HepG2 (cell line): ENCODE measurements around the gene SPACA6. TPM values are rescaled to one million over a fixed set of nuclear protein-coding genes. Genes with fewer than 3 reads are reported as not detected.

Experiments used
- ATAC-seq: fragments of 200-7000 bp; cut with Tn5 transposase; 3 replicates; pipeline ENCODE4 v1.9.1; 2020; ENCODE audit warnings: mild to moderate bottlenecking, moderate library complexity
- BruUV-seq: library from RNA; stranded (reverse); fragments of 400-500 nt; replicated peaks from 2 replicates; lab custom pipeline; 2021; lab: Mats Ljungman, UMichigan
- CTCF ChIA-PET: fragments of 300-600 bp; formaldehyde crosslinking; extraction: SDS; loops from one replicate; lab custom pipeline; 2021; ENCODE audit warnings: low total read pairs, inconsistent platforms, low intra/inter-chr PET ratio; lab: Yijun Ruan, JAX
- POLR2A ChIA-PET: fragments of 350-600 bp; sonication (Branson Sonifier 250); formaldehyde crosslinking; loops from one replicate; lab custom pipeline; 2020; ENCODE audit warnings: antibody characterized with exemption, inconsistent platforms; lab: Yijun Ruan, JAX
- DNase-seq: peaks from one replicate; pipeline ENCODE4 v3.0.0-alpha.2; 2015; ENCODE audit warnings: low spot score
- FAIRE-seq: peaks from 3 replicates; lab custom pipeline; 2011; peaks lifted over from hg19 to GRCh38; lab: Jason Lieb, UNC
- H2AFZ ChIP-seq: one replicate; pipeline ENCODE4 v1.6.1; 2011; ENCODE audit warnings: low read length, inconsistent platforms
- H3K27ac ChIP-seq: fragments of 300-600 bp; 3 replicates; pipeline ENCODE4 v1.8.0; 2011; ENCODE audit warnings: mixed run types, mild to moderate bottlenecking, mixed read lengths, low read length, inconsistent platforms; ENCODE audit not compliant: insufficient read depth; ENCODE audit errors: extremely low read length
- H3K27me3 ChIP-seq, 2 experiments: fragments of 200-600 bp in 1 of 2; 2 replicates in 1 of 2; 3 replicates in 1 of 2; pipeline versions ENCODE4 v1.6.0 to v1.8.0; 2011; ENCODE audit warnings: low read length in 2 of 2, mild to moderate bottlenecking in 2 of 2, moderate library complexity in 2 of 2, inconsistent platforms in 1 of 2; ENCODE audit not compliant: insufficient read depth in 2 of 2, control insufficient read depth in 1 of 2
- H3K36me3 ChIP-seq, 2 experiments: fragments of 200-600 bp in 1 of 2; replicated peaks in 1 of 2; 2 replicates in 1 of 2; 3 replicates in 1 of 2; pipeline versions ENCODE4 v1.5.1 to v1.8.0; 2011; ENCODE audit warnings: low read length in 2 of 2, inconsistent platforms in 1 of 2; ENCODE audit not compliant: insufficient read depth in 2 of 2, control insufficient read depth in 1 of 2
- H3K4me1 ChIP-seq: 2 replicates; pipeline ENCODE4 v1.5.1; 2012; ENCODE audit warnings: low read length, inconsistent platforms; ENCODE audit not compliant: insufficient read depth
- H3K4me2 ChIP-seq: 2 replicates; pipeline ENCODE4 v1.6.0; 2011; ENCODE audit warnings: low read depth, low read length, inconsistent platforms
- H3K4me3 ChIP-seq, 3 experiments: fragments of 200-600 bp in 1 of 3; sonication (generic), shearing (Covaris generic) in 1 of 3; replicated peaks in 1 of 3; 2 replicates each; pipeline ENCODE4 v1.5.1; 2011 to 2016; ENCODE audit warnings: low read length in 3 of 3, inconsistent platforms in 2 of 3, low read depth in 2 of 3, mild to moderate bottlenecking in 2 of 3, control low read depth in 1 of 3, mixed read lengths in 1 of 3; ENCODE audit not compliant: insufficient read depth in 1 of 3
- H3K79me2 ChIP-seq: one replicate; pipeline ENCODE4 v1.6.1; 2011; ENCODE audit warnings: low read length, inconsistent platforms; ENCODE audit not compliant: insufficient read depth
- H3K9ac ChIP-seq: 2 replicates; pipeline ENCODE4 v1.6.0; 2011; ENCODE audit warnings: mild to moderate bottlenecking, low read depth, low read length, inconsistent platforms; ENCODE audit not compliant: insufficient read depth
- H3K9me3 ChIP-seq: 2 replicates; pipeline ENCODE4 v1.5.1; 2012; ENCODE audit warnings: mild to moderate bottlenecking, low read length
- H4K20me1 ChIP-seq: 2 replicates; pipeline ENCODE4 v1.6.0; 2011; ENCODE audit warnings: inconsistent platforms, mild to moderate bottlenecking, low read length, moderate library complexity; ENCODE audit not compliant: insufficient read depth
- NR2F1 ChIP-seq, 2 experiments: fragments of 450-650 bp in 1 of 2; formaldehyde crosslinking in 1 of 2; IDR thresholded peaks; 2 replicates each; pipeline versions ENCODE4 v1.5.0 to v1.6.1; 2016 to 2020; ENCODE audit warnings: mild to moderate bottlenecking in 1 of 2, missing compliant biosample characterization in 1 of 2, missing genetic modification reagents in 1 of 2, moderate library complexity in 1 of 2
- SALL1 ChIP-seq: sonication (generic); formaldehyde crosslinking; IDR thresholded peaks from 2 replicates; pipeline ENCODE4 v1.8.0; 2022; ENCODE audit warnings: mild to moderate bottlenecking, missing genetic modification reagents
- TAF15 ChIP-seq: fragments of 200-400 bp; formaldehyde crosslinking; IDR thresholded peaks from one replicate; pipeline ENCODE4 v1.6.1; 2018; ENCODE audit warnings: mild to moderate bottlenecking, low read depth, low read length; ENCODE audit not compliant: poor library complexity, severe bottlenecking
- TEF ChIP-seq: sonication (generic); formaldehyde crosslinking; IDR thresholded peaks from 2 replicates; pipeline ENCODE4 v1.5.0; 2020; ENCODE audit warnings: missing genetic modification reagents
- TMF1 ChIP-seq: sonication (generic); formaldehyde crosslinking; IDR thresholded peaks from 2 replicates; pipeline ENCODE4 v1.8.1; 2022; ENCODE audit warnings: low read depth, missing genetic modification reagents
- ZNF143 ChIP-seq: sonication (generic); formaldehyde crosslinking; IDR thresholded peaks from 2 replicates; pipeline ENCODE4 v1.4.0; 2020; ENCODE audit warnings: missing genetic modification reagents
- ZNF362 ChIP-seq: sonication (generic); formaldehyde crosslinking; IDR thresholded peaks from 2 replicates; pipeline ENCODE4 v1.4.0; 2020; ENCODE audit warnings: missing genetic modification reagents, mild to moderate bottlenecking, borderline replicate concordance
- ZNF451 ChIP-seq: sonication (generic); formaldehyde crosslinking; IDR thresholded peaks from 2 replicates; pipeline ENCODE4 v1.5.0; 2020; ENCODE audit warnings: mild to moderate bottlenecking, missing genetic modification reagents
- ZNF784 ChIP-seq: sonication (generic); formaldehyde crosslinking; IDR thresholded peaks from 2 replicates; pipeline ENCODE4 v1.5.1; 2020; ENCODE audit warnings: missing genetic modification reagents, mild to moderate bottlenecking, borderline replicate concordance
- WGBS: methylation state at CpG from one replicate; pipeline ENCODE4 v1.1.6; 2017; ENCODE audit warnings: low lambda C conversion rate; 5-methylcytosine and 5-hydroxymethylcytosine counted together
- in situ Hi-C: cut with HindIII; loops from 2 replicates; pipeline ENCODE4 v1.10.0; 2017; ENCODE audit warnings: low pct_unique_long_range_greater_than_20kb; ENCODE audit not compliant: extremely low pct_ligation_motif_present
- intact Hi-C: fragments of 100-400 bp; cut with micrococcal nuclease; formaldehyde crosslinking; loops from one replicate; pipeline ENCODE4 v1.10.0; 2022; ENCODE audit not compliant: unreplicated experiment
- polyA plus RNA-seq, 8 experiments: library from polyadenylated mRNA; depleted of rRNA in 3 of 8; stranded (reverse) in 7 of 8; unstranded in 1 of 8; fragments of >200 nt; fragmentation: Illumina TruSeq in 4 of 8; extraction: Trizol in 4 of 8; gene quantifications; 2 replicates each; pipeline versions ENCODE4 v1.2.1 to v1.2.3, GENCODE V29; 2011 to 2016; ENCODE audit warnings: low read depth in 4 of 8, missing spikeins in 1 of 8, mixed read lengths in 1 of 8; ENCODE audit not compliant: insufficient read depth in 1 of 8
- total RNA-seq, 5 experiments: library from RNA; depleted of rRNA; stranded (reverse); fragments of >200 nt; fragmentation: Illumina TruSeq; extraction: Trizol; gene quantifications; 2 replicates each; pipeline ENCODE4 v1.2.3, GENCODE V29; 2016; ENCODE audit warnings: low read depth in 1 of 5

Gene SPACA6
- total and polyA plus RNA-seq, 2 of the 13 experiments (the other 11 are each of a cell fraction or from before 2014, with no cell fraction given) = 1.4 to 2.2 TPM

GRCh38 chr19:51663650-51664049 lies 29.5 kb upstream of the SPACA6 start:
- ATAC-seq = no peak
- intact Hi-C loops = no loop called here
- no peaks in the 10 kb centered on the region for H3K9me3 ChIP-seq

GRCh38 chr19:51664131-51664530 lies 29.0 kb upstream of the SPACA6 start:
- Histone ChIP-seq H3K79me2 (no peaks in the 10 kb centered on the region), H2AFZ (no peak overlapping the region), H4K20me1 (no peaks in the 10 kb centered on the region), H3K36me3 (no peaks in the 10 kb centered on the region), H3K27me3 (no peaks in the 10 kb centered on the region), H3K9me3 (no peaks in the 10 kb centered on the region), H3K27ac (no peak overlapping the region), H3K4me1 (no peaks in the 10 kb centered on the region), H3K9ac (no peak overlapping the region), H3K4me3 (no peak overlapping the region), H3K4me2 (no peak overlapping the region)
- BruUV-seq = no TSS peak
- DNase-seq (no peak), ATAC-seq (no peak), FAIRE-seq (no peak)
- intact Hi-C loops (no loop called here), in situ Hi-C loops (no loop called here)
- ChIA-PET CTCF (no interaction called here), POLR2A (no interaction called here)
- 0% methylated on average over 1 of the region's 1 CpG for WGBS
- no peak for TF ChIP-seq ZNF451 (CRISPR knock-in tag)
- TF ChIP-seq ZNF143 (CRISPR knock-in tag) = no peak
- TF ChIP-seq TEF = no peak
- TF ChIP-seq ZNF784 (CRISPR knock-in tag) = no peak
- no peak for TF ChIP-seq ZNF362 (CRISPR knock-in tag)
- no peak for TF ChIP-seq SALL1 (CRISPR knock-in tag)
- no peak for TF ChIP-seq TAF15
- TF ChIP-seq TMF1 (CRISPR knock-in tag) = no peak

More at GRCh38 chr19:51663650-51664049, 29.5 kb upstream of the SPACA6 start:
- in situ Hi-C loops = no loop called here
- Histone ChIP-seq H3K79me2 (no peaks in the 10 kb centered on the region), H4K20me1 (no peaks in the 10 kb centered on the region), H3K4me1 (no peaks in the 10 kb centered on the region), H3K27ac (no peak overlapping the region), H3K27me3 (no peaks in the 10 kb centered on the region), H3K4me2 (no peak overlapping the region), H2AFZ (no peak overlapping the region), H3K36me3 (no peaks in the 10 kb centered on the region), H3K4me3 (no peak overlapping the region), H3K9ac (no peak overlapping the region)
- no TSS peak for BruUV-seq
- WGBS = 33% methylated on average over 3 of the region's 3 CpGs
- no peak for TF ChIP-seq NR2F1 (CRISPR knock-in tag; IDR thresholded peaks at IDR 0.05)
- DNase-seq = no peak
- FAIRE-seq = no peak
- POLR2A ChIA-PET = no interaction called here
- CTCF ChIA-PET = no interaction called here
